Brain microvascular endothelial cell (primary cell): ENCODE measurements around the gene CAPZA3.

Experiments
- DNase-seq: peaks from one replicate; pipeline ENCODE4 v3.0.0-alpha.2; 2020
- H3K27ac ChIP-seq: fragments of 250-450 bp; sonication (Bioruptor Pico); 2 replicates; pipeline ENCODE4 v1.5.1; 2020; ENCODE audit warnings: mild to moderate bottlenecking, moderate library complexity
- H3K27me3 ChIP-seq: fragments of 250-450 bp; sonication (Bioruptor Pico); replicated peaks from 2 replicates; pipeline ENCODE4 v1.5.1; 2020; ENCODE audit warnings: mild to moderate bottlenecking
- H3K36me3 ChIP-seq: fragments of 250-450 bp; sonication (Bioruptor Pico); replicated peaks from 2 replicates; pipeline ENCODE4 v1.5.1; 2020; ENCODE audit warnings: mild to moderate bottlenecking
- H3K4me3 ChIP-seq: 2 replicates; pipeline ENCODE4 v1.5.1; 2011; ENCODE audit warnings: low read depth, mild to moderate bottlenecking, control low read depth, low read length, moderate library complexity
- CTCF ChIP-seq: IDR thresholded peaks from 2 replicates; pipeline ENCODE4 v1.5.1; 2011; ENCODE audit warnings: low read depth, mild to moderate bottlenecking, moderate library complexity, low read length, control low read depth, inconsistent platforms; ENCODE audit errors: missing control alignments
- in situ Hi-C: cut with HindIII; loops from 2 replicates; pipeline ENCODE4 v1.10.0; 2017; ENCODE audit warnings: low sequenced_read_pairs, low pct_ligation_motif_present

CAPZA3 gene

GRCh38 chr12:18750085-18750484 is 12.2 kb downstream of the CAPZA3 start:
- TF ChIP-seq CTCF = no peak
- no peaks in the 10 kb centered on the region for H3K27me3 ChIP-seq
- in situ Hi-C loops = no loop called here
- no peak overlapping the region for H3K4me3 ChIP-seq
- H3K36me3 ChIP-seq = no peaks in the 10 kb centered on the region
- DNase-seq = no peak
- H3K27ac ChIP-seq = no peak overlapping the region

DNA sequence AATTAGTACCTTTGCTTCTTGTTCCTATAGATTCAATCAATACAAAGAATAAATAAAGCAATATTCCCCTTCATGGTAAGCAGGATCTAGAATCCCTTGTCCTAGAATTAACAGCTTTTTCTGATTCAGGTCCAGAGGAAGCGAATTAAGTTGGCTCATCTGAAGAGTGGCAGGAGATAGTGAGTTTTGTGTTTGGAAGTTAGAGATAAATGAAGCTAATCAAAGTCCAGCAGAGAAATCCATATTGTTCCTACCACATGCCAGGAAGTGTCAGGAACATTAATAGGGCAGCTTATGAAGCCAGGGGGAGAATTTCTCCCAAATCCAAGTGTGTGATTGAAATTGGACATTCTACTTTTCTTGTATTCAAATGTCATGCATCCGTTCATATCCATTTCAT is 13.9 kb downstream of the CAPZA3 start:
- peak overlapping the region; percentile 84 for H3K27ac ChIP-seq
- in situ Hi-C loops = no loop called here
- no peak overlapping the region for H3K4me3 ChIP-seq
- no peak for TF ChIP-seq CTCF
- no peaks in the 10 kb centered on the region for H3K27me3 ChIP-seq
- DNase-seq = no peak
- H3K36me3 ChIP-seq = no peaks in the 10 kb centered on the region

- Histone ChIP-seq H3K4me3 (no peak overlapping the region), H3K27me3 (no peaks in the 10 kb centered on the region), H3K27ac (peak overlapping the region; percentile 84), H3K36me3 (no peaks in the 10 kb centered on the region)
- no peak for TF ChIP-seq CTCF
- peak; percentile 97 for DNase-seq
- in situ Hi-C loops = no loop called here
Observed at GRCh38 chr12:18752280-18752920, 14.5 kb downstream of the CAPZA3 start.

GRCh38 chr12:18752947-18753346 is 15.0 kb downstream of the CAPZA3 start:
- no peaks in the 10 kb centered on the region for H3K27me3 ChIP-seq
- in situ Hi-C loops = no loop called here
- no peaks in the 10 kb centered on the region for H3K36me3 ChIP-seq
- no peak overlapping the region for H3K4me3 ChIP-seq
- peak overlapping the region; percentile 84 for H3K27ac ChIP-seq
- TF ChIP-seq CTCF = no peak
- DNase-seq = no peak

DNA sequence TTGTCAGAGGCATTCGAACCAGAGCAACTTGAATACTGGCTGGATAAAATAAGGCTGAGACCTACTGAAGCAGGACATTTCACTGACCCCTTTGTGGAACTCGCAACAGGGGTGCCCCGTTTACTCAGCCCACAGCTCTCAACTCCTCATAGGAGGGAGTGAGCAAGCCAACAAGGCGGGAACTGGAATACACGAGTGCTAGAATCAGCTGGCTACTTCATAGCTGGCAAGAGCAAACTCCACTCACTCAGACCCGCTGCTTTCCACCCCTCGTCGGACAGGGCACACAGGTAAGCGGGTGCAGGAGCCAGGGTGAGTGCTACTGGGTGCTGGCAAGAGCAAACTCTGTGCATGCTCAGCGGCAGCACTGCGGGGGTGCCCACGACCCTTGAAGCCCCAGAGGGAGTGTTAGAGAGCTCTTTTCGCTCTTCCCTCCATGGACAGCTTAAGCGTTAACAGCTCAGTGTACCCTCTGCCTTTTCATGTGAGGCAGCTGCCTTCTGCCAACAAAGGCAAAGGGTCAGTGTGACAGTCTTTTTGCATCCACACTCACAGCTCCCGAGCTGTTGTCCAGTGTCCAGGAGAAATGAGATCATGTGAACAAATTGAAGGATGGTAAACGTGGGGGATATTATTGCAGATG is 15.7 kb downstream of the CAPZA3 start:
- H3K36me3 ChIP-seq = no peaks in the 10 kb centered on the region
- H3K4me3 ChIP-seq = no peak overlapping the region
- peak; percentile 15 for DNase-seq
- H3K27me3 ChIP-seq = no peaks in the 10 kb centered on the region
- in situ Hi-C loops = no loop called here
- H3K27ac ChIP-seq = peak overlapping the region; percentile 84
- no peak for TF ChIP-seq CTCF

DNA sequence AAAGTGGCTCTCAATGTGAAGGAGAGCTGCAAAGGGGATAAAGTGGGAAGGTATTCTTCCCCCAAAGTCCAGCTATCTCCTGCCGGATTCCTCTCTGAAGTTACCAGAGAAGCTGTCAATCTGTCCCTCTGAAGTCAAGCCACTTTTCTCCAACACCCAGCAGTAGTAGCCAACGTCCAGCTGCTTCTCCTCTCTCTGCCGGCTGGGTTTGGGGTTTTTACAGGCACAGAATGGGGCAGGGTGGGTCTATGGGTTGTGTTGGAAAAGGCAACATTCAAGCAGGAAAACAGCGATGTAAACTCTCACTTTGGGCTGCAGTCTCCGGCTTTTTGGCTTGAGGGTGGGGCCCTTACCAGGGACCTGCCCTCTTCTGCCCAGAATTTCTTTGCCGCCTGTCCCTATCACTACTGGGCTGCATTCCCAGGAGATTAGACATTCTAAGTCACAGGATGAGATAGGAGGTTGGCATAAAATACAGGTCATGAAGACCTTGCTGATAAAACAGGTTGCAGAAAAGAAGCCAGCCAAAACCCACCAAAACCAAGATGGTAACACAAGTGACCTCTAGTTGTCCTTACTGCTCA is 16.3 kb downstream of the CAPZA3 start:
- no peak for TF ChIP-seq CTCF
- no peak for DNase-seq
- Histone ChIP-seq H3K4me3 (no peak overlapping the region), H3K27me3 (no peaks in the 10 kb centered on the region), H3K27ac (no peak overlapping the region), H3K36me3 (no peaks in the 10 kb centered on the region)
- in situ Hi-C loops = no loop called here
